Progenitor cell of endocrine pancreas (in vitro differentiated cells): ENCODE data around the gene RASGEF1C. TPM values are rescaled to one million over a fixed set of nuclear protein-coding genes. Genes with fewer than 3 reads are reported as not detected.

Experiments used
- DNase-seq: peaks from one replicate; pipeline ENCODE4 v3.0.0; 2021; ENCODE audit warnings: low spot score; ENCODE audit not compliant: unreplicated experiment
- H3K27ac Mint-ChIP-seq: 2 replicates; pipeline ENCODE4 v1.8.0; 2021; ENCODE audit warnings: mild to moderate bottlenecking, moderate library complexity, mixed read lengths
- H3K27me3 Mint-ChIP-seq: 2 replicates; pipeline ENCODE4 v1.8.0; 2021; ENCODE audit warnings: mixed read lengths
- H3K36me3 Mint-ChIP-seq: 2 replicates; pipeline ENCODE4 v1.8.0; 2022; ENCODE audit warnings: mixed read lengths; ENCODE audit not compliant: insufficient read depth
- H3K4me1 Mint-ChIP-seq: 2 replicates; pipeline ENCODE4 v1.8.0; 2021; ENCODE audit warnings: low read depth, mixed read lengths
- H3K4me3 Mint-ChIP-seq: 2 replicates; pipeline ENCODE4 v1.8.0; 2021; ENCODE audit warnings: low read depth, mild to moderate bottlenecking, moderate library complexity, mixed read lengths
- H3K9me3 Mint-ChIP-seq: 2 replicates; pipeline ENCODE4 v1.8.0; 2021; ENCODE audit warnings: low read depth, mixed read lengths
- CTCF ChIP-seq: fragments of 200-600 bp; sonication (generic); IDR thresholded peaks from one replicate; pipeline ENCODE4 v1.5.0; 2021; ENCODE audit warnings: antibody characterized with exemption, mild to moderate bottlenecking; ENCODE audit not compliant: unreplicated experiment
- total RNA-seq: library from RNA; stranded (reverse); gene quantifications from 2 replicates; pipeline ENCODE4 v1.2.1, GENCODE V29; 2021

The RASGEF1C gene
- total RNA-seq, 1 donor from 2014 or later = 1.3 TPM

- Mint-ChIP-seq H3K27me3 (no peaks in the 10 kb centered on the region), H3K4me3 (no peak overlapping the region), H3K9me3 (no peaks in the 10 kb centered on the region), H3K27ac (no peak overlapping the region), H3K4me1 (peaks cover 8% of the 10 kb centered on the region), H3K36me3 (no peaks in the 10 kb centered on the region)
- no peak for DNase-seq
- no peak for TF ChIP-seq CTCF
Observed at GRCh38 chr5:180170810-180171567, 38.0 kb downstream of the RASGEF1C start.

GRCh38 chr5:180170106-180170809 lies 38.8 kb downstream of the RASGEF1C start:
- Mint-ChIP-seq H3K36me3 (no peaks in the 10 kb centered on the region), H3K9me3 (no peaks in the 10 kb centered on the region), H3K4me1 (peaks cover 8% of the 10 kb centered on the region), H3K27ac (peak overlapping the region; percentile 39), H3K27me3 (no peaks in the 10 kb centered on the region), H3K4me3 (no peak overlapping the region)
- TF ChIP-seq CTCF = no peak
- DNase-seq = no peak

GRCh38 chr5:180169248-180170105 lies 39.5 kb downstream of the RASGEF1C start:
- H3K27me3 Mint-ChIP-seq = peaks cover 3% of the 10 kb centered on the region
- peaks cover 8% of the 10 kb centered on the region for H3K4me1 Mint-ChIP-seq
- peak overlapping the region; percentile 39 for H3K27ac Mint-ChIP-seq
- no peaks in the 10 kb centered on the region for H3K36me3 Mint-ChIP-seq
- DNase-seq = no peak
- no peak for TF ChIP-seq CTCF
- H3K9me3 Mint-ChIP-seq = peaks cover 3% of the 10 kb centered on the region
- H3K4me3 Mint-ChIP-seq = no peak overlapping the region

GRCh38 chr5:180168758-180169157 lies 40.3 kb downstream of the RASGEF1C start:
- no peak for TF ChIP-seq CTCF
- peaks cover 3% of the 10 kb centered on the region for H3K27me3 Mint-ChIP-seq
- DNase-seq = no peak
- no peak overlapping the region for H3K4me3 Mint-ChIP-seq
- no peaks in the 10 kb centered on the region for H3K36me3 Mint-ChIP-seq
- no peak overlapping the region for H3K27ac Mint-ChIP-seq
- peaks cover 8% of the 10 kb centered on the region for H3K4me1 Mint-ChIP-seq
- peaks cover 9% of the 10 kb centered on the region for H3K9me3 Mint-ChIP-seq

GRCh38 chr5:180166176-180166575 lies 42.8 kb downstream of the RASGEF1C start:
- Mint-ChIP-seq H3K9me3 (peaks cover 11% of the 10 kb centered on the region), H3K4me3 (no peak overlapping the region), H3K4me1 (peaks cover 3% of the 10 kb centered on the region), H3K27ac (no peak overlapping the region), H3K36me3 (no peaks in the 10 kb centered on the region), H3K27me3 (peaks cover 3% of the 10 kb centered on the region)
- DNase-seq = no peak
- TF ChIP-seq CTCF = no peak
